Measurements from ENCODE around the gene CARM1. TPM values are rescaled to one million over a fixed set of nuclear protein-coding genes. Genes with fewer than 3 reads are reported as not detected.

Gene CARM1
- total and polyA plus RNA-seq, 2 of the 13 experiments (the other 11 are each of a cell fraction or from before 2014, with no cell fraction given) = 27.6 to 55.8 TPM

DNA sequence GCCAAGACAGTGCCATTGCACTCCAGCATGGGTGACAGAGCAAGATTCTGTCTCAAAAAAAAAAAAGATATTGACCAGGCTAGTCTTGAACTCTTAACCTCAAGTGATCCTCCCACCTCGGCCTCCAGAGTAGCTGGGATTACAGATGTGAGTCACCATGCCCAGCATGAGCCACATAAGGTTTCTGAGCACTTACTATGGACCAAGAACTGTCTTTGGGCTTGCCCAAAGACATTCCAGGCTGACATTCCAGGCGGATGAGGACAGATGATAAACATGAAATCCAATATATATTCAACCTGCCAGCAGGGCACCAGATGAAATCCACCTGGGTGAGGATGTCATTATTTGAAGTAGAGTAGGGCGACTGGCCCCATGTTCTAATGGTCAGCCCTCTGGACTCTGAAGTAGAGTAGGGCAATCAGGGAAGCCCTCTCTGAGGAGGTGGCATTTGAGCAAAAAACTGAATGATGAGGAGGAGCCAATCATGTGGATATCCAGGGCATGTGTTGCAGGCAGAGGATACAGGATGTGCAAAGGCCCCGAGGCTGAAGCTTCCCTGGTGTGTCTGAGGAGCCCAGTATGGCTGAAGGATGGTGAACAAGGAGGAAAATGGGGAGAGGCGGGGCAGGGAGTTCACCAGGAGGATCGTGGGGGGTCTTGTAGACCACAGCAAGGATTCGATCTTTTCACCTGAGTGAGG lies 19.1 kb upstream of the CARM1 start:
- peak; percentile 63 for DNase-seq (ENCODE audit: low spot score)
- Histone ChIP-seq H3K9ac (ENCODE audit: insufficient read depth, low read depth, low read length) (no peak overlapping the region), H3K79me2 (ENCODE audit: insufficient read depth, low read length) (no peaks in the 10 kb centered on the region), H2AFZ (ENCODE audit: low read length) (no peak overlapping the region), H3K9me3 (ENCODE audit: low read length) (no peaks in the 10 kb centered on the region), H3K36me3 (replicated peaks in 1 of 2; ENCODE audit: control insufficient read depth in 1 of 2, insufficient read depth in 2 of 2, low read length in 2 of 2) (no peaks in the 10 kb centered on the region), H3K4me1 (ENCODE audit: insufficient read depth, low read length) (peaks cover 36% of the 10 kb centered on the region), H3K27me3 (ENCODE audit: control insufficient read depth in 1 of 2, insufficient read depth in 2 of 2, low read length in 2 of 2) (no peaks in the 10 kb centered on the region; a peak in 1 of 5 replicates), H3K4me3 (replicated peaks in 1 of 3; ENCODE audit: insufficient read depth in 1 of 3, low read depth in 2 of 3, low read length in 3 of 3) (no peak overlapping the region), H4K20me1 (ENCODE audit: insufficient read depth, low read length) (no peaks in the 10 kb centered on the region), H3K27ac (ENCODE audit: extremely low read length, insufficient read depth, low read length) (no peak overlapping the region), H3K4me2 (ENCODE audit: low read depth, low read length) (no peak overlapping the region)
- no TSS peak for BruUV-seq (replicated peaks)
- intact Hi-C loops (cut with micrococcal nuclease; ENCODE audit: unreplicated experiment) = no loop called here
- TF ChIP-seq ADNP (CRISPR knock-in tag; IDR thresholded peaks at IDR 0.05) (no peak), ZNF761 (CRISPR knock-in tag; conservative IDR thresholded peaks at IDR 0.05) (no peak), ZFP36 (IDR thresholded peaks at IDR 0.05; ENCODE audit: borderline replicate concordance, low read depth, low read length, partially characterized antibody) (peak; percentile 81), TEAD3 (CRISPR knock-in tag; optimal IDR thresholded peaks at IDR 0.05; ENCODE audit: borderline replicate concordance) (peak; percentile 36), FOSL2 (CRISPR knock-in tag; IDR thresholded peaks at IDR 0.05) (0 out of 2 replicates have a peak, but pooled peaks have one; percentile 14)
- TF ChIP-seq, protein P1, sequence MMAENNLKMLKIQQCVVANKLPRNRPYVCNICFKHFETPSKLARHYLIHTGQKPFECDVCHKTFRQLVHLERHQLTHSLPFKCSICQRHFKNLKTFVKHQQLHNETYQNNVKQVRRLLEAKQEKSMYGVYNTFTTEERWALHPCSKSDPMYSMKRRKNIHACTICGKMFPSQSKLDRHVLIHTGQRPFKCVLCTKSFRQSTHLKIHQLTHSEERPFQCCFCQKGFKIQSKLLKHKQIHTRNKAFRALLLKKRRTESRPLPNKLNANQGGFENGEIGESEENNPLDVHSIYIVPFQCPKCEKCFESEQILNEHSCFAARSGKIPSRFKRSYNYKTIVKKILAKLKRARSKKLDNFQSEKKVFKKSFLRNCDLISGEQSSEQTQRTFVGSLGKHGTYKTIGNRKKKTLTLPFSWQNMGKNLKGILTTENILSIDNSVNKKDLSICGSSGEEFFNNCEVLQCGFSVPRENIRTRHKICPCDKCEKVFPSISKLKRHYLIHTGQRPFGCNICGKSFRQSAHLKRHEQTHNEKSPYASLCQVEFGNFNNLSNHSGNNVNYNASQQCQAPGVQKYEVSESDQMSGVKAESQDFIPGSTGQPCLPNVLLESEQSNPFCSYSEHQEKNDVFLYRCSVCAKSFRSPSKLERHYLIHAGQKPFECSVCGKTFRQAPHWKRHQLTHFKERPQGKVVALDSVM (CRISPR knock-in tag; IDR thresholded peaks at IDR 0.05) = peak; percentile 67; the same call in 1 of the 2 replicates
- ATAC-seq = peak; percentile 24
- 31% methylated on average over 7 of the region's 7 CpGs for WGBS (ENCODE audit: low lambda C conversion rate)
- in situ Hi-C loops (cut with HindIII; ENCODE audit: extremely low pct_ligation_motif_present, low pct_unique_long_range_greater_than_20kb) = no loop called here
- FAIRE-seq = no peak
- ChIA-PET POLR2A (no interaction called here), CTCF (ENCODE audit: low intra/inter-chr PET ratio, low total read pairs) (no interaction called here)
